ENCODE measurements around the gene TBC1D10B.

GRCh38 chr16:30394592-30395154 is 24.4 kb upstream of the TBC1D10B start:
- TF ChIP-seq, protein P1, sequence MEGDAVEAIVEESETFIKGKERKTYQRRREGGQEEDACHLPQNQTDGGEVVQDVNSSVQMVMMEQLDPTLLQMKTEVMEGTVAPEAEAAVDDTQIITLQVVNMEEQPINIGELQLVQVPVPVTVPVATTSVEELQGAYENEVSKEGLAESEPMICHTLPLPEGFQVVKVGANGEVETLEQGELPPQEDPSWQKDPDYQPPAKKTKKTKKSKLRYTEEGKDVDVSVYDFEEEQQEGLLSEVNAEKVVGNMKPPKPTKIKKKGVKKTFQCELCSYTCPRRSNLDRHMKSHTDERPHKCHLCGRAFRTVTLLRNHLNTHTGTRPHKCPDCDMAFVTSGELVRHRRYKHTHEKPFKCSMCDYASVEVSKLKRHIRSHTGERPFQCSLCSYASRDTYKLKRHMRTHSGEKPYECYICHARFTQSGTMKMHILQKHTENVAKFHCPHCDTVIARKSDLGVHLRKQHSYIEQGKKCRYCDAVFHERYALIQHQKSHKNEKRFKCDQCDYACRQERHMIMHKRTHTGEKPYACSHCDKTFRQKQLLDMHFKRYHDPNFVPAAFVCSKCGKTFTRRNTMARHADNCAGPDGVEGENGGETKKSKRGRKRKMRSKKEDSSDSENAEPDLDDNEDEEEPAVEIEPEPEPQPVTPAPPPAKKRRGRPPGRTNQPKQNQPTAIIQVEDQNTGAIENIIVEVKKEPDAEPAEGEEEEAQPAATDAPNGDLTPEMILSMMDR (IDR thresholded peaks at IDR 0.05): no peak
- TF ChIP-seq EP300 (IDR thresholded peaks at IDR 0.05): no peak
- TF ChIP-seq POLR2A (IDR thresholded peaks at IDR 0.05): no peak

Data from ovary (tissue), 3 donors.